ENCODE measurements around the gene TBC1D2B.

TBC1D2B gene

DNA sequence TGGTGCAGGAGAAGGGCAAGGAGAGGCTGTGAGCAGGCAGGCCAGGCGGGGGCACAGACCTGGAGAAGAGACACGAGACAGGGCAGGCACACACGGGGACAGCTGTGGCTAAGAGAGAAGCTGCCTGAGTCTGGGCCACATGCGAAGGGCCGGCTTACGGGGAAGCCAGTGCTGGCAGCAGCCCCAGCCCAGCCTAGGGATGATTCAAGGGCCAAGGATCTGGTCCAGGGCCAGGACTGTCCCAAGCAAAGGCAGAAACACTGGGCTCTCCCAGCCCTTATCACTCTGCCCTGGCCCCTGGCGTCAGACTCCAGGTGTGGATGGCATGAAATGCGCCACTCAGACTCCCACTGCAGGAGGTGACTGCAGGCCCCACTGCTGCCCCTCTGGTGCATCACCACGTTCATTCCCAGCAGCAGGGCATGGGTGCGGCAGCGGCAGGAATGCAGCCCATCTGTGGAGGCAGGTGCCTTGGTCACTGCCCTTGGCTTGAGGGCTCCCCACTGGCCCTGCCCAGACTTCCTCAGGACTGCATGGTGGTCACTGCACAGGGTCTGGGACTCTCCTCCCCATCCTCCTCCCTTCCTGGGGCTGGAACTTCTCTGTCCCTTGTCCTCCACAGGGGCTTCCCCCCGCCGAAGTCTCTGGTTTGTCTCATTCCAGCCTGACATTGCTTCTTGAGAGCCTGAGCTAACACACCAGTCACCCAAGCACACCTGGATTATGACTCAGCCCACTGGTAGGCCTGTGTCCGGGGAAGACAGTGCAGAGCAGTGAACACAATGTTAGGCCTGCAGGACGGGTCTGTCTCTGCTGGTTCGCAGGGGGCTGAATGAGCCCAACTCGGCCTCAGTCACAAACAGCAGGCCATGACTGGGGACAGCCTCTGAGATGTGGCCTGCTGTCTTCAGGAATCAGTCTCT is 69.3 kb downstream of the TBC1D2B start:
- H3K27ac ChIP-seq (replicated peaks), result no peak overlapping the region
- H3K4me3 ChIP-seq (replicated peaks; ENCODE audit: insufficient read depth, low read length), result no peak overlapping the region
- DNase-seq (ENCODE audit: low read depth in 1 of 2, low spot score in 1 of 2), result no peak
- TF ChIP-seq, protein P1, sequence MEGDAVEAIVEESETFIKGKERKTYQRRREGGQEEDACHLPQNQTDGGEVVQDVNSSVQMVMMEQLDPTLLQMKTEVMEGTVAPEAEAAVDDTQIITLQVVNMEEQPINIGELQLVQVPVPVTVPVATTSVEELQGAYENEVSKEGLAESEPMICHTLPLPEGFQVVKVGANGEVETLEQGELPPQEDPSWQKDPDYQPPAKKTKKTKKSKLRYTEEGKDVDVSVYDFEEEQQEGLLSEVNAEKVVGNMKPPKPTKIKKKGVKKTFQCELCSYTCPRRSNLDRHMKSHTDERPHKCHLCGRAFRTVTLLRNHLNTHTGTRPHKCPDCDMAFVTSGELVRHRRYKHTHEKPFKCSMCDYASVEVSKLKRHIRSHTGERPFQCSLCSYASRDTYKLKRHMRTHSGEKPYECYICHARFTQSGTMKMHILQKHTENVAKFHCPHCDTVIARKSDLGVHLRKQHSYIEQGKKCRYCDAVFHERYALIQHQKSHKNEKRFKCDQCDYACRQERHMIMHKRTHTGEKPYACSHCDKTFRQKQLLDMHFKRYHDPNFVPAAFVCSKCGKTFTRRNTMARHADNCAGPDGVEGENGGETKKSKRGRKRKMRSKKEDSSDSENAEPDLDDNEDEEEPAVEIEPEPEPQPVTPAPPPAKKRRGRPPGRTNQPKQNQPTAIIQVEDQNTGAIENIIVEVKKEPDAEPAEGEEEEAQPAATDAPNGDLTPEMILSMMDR (IDR thresholded peaks at IDR 0.05; ENCODE audit: insufficient read depth, low read length), result no peak
- no peak for TF ChIP-seq SPI1 (IDR thresholded peaks at IDR 0.05; ENCODE audit: borderline replicate concordance, low read depth)
- TF ChIP-seq, protein P2, sequence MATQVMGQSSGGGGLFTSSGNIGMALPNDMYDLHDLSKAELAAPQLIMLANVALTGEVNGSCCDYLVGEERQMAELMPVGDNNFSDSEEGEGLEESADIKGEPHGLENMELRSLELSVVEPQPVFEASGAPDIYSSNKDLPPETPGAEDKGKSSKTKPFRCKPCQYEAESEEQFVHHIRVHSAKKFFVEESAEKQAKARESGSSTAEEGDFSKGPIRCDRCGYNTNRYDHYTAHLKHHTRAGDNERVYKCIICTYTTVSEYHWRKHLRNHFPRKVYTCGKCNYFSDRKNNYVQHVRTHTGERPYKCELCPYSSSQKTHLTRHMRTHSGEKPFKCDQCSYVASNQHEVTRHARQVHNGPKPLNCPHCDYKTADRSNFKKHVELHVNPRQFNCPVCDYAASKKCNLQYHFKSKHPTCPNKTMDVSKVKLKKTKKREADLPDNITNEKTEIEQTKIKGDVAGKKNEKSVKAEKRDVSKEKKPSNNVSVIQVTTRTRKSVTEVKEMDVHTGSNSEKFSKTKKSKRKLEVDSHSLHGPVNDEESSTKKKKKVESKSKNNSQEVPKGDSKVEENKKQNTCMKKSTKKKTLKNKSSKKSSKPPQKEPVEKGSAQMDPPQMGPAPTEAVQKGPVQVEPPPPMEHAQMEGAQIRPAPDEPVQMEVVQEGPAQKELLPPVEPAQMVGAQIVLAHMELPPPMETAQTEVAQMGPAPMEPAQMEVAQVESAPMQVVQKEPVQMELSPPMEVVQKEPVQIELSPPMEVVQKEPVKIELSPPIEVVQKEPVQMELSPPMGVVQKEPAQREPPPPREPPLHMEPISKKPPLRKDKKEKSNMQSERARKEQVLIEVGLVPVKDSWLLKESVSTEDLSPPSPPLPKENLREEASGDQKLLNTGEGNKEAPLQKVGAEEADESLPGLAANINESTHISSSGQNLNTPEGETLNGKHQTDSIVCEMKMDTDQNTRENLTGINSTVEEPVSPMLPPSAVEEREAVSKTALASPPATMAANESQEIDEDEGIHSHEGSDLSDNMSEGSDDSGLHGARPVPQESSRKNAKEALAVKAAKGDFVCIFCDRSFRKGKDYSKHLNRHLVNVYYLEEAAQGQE (IDR thresholded peaks at IDR 0.05; ENCODE audit: insufficient replicate concordance, low read depth), result no peak
- TF ChIP-seq GABPA (IDR thresholded peaks at IDR 0.05; ENCODE audit: low read depth), result no peak
- no peak for TF ChIP-seq POLR2AphosphoS5 (IDR thresholded peaks at IDR 0.05; ENCODE audit: low read depth)
- H3K27me3 ChIP-seq (ENCODE audit: insufficient read depth, poor library complexity, severe bottlenecking), result no peaks in the 10 kb centered on the region

DNA sequence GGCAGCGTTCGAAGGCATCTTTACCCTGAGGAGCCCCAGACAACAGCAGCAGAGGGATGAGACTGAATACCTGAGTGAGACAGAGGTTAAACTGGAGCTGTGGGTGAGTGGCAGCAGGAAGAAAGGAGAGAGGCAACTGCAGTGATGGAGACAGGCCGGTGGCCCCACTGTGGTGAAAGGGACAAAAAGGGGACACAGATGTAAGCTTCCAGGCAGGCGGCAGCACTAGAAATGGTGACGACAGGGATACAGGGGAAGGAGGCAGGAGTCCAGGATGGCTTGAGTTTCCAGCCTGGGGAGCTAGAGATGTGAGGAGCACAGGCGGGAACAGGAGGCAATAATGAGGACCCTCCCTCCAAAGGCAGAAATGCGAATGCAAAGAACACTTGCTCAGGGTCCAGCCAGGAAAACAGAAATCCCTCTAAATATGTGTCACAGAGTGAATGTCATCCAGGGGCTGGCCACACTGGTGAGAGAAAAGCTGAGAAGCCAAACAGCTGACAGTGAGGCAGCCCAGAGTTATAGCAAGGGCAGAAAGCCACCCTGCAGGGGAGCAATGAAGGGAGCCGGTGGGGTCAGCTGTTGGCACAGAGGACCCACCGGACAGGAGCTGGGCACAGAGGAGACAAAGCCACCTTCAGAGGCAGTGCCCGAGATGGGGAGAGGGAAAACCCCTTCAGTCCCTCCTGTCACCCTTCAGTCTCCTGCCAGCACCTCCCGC is 70.1 kb downstream of the TBC1D2B start:
- TF ChIP-seq SPI1 (IDR thresholded peaks at IDR 0.05; ENCODE audit: borderline replicate concordance, low read depth) (no peak), GABPA (IDR thresholded peaks at IDR 0.05; ENCODE audit: low read depth) (no peak), POLR2AphosphoS5 (IDR thresholded peaks at IDR 0.05; ENCODE audit: low read depth) (no peak)
- TF ChIP-seq, protein P1 (IDR thresholded peaks at IDR 0.05; ENCODE audit: insufficient read depth, low read length), result no peak
- TF ChIP-seq, protein P2 (IDR thresholded peaks at IDR 0.05; ENCODE audit: insufficient replicate concordance, low read depth), result no peak
- DNase-seq (ENCODE audit: low read depth in 1 of 2, low spot score in 1 of 2), result no peak
- Histone ChIP-seq H3K27ac (replicated peaks) (no peak overlapping the region), H3K4me3 (replicated peaks; ENCODE audit: insufficient read depth, low read length) (no peak overlapping the region), H3K27me3 (ENCODE audit: insufficient read depth, poor library complexity, severe bottlenecking) (no peaks in the 10 kb centered on the region)

DNA sequence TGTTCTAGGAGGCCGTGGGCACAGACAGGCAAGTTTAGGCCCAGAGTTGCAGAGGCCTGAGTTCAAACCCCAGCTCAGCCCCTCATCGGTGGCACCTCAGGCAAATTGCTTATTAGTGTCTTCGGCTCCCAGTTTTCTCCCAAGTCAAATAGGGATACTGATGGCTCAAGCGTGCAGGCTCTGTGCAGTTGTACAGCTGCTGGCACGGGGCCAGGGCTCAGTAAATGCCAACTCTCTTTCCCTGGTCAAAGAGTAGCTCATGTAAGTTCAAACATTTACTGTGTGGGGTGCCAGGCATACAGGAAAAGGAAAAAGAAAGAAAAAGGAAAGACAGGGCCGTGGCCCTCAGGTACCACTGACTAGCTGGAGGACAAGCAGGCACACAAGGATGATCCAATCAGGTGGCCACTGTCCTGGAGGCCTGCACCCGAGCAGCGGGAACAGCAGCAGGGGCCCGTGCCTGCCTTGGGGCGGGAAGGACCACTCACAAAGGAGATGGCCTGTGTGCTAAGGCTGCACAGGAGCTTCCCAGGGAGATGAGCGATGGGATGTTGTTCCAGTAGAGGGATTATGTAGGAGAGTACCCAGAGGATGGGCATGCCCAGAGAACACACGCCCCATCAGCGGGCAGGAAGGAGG is 70.8 kb downstream of the TBC1D2B start:
- TF ChIP-seq, protein P1 (IDR thresholded peaks at IDR 0.05; ENCODE audit: insufficient read depth, low read length), result no peak
- TF ChIP-seq POLR2AphosphoS5 (IDR thresholded peaks at IDR 0.05; ENCODE audit: low read depth), result peak; percentile 13; the same call in 1 of the 2 replicates
- Histone ChIP-seq H3K4me3 (replicated peaks; ENCODE audit: insufficient read depth, low read length) (no peak overlapping the region), H3K27ac (replicated peaks) (no peak overlapping the region)

More for the DNA sequence above, 70.8 kb downstream of the TBC1D2B start:
- no peaks in the 10 kb centered on the region for H3K27me3 ChIP-seq (ENCODE audit: insufficient read depth, poor library complexity, severe bottlenecking)
- no peak for DNase-seq (ENCODE audit: low read depth in 1 of 2, low spot score in 1 of 2)

All from HL-60 (cell line).